Measurements from ENCODE around the gene KRTAP19-8. TPM values are rescaled to one million over a fixed set of nuclear protein-coding genes. Genes with fewer than 3 reads are reported as not detected.

Gene KRTAP19-8
- total RNA-seq, 1 donor from 2014 or later: not detected

- intact Hi-C loops (cut with micrococcal nuclease): no loop called here
Observed at GRCh38 chr21:31075848-31076247, 37.6 kb upstream of the KRTAP19-8 start.

GRCh38 chr21:31072533-31072932, 34.3 kb upstream of the KRTAP19-8 start:
- no peak for DNase-seq
- POLR2A ChIA-PET: no interaction called here
- ATAC-seq (ENCODE audit: low read depth): no peak
- Mint-ChIP-seq H3K27ac (no peak overlapping the region), H3K4me1 (no peaks in the 10 kb centered on the region), H3K36me3 (ENCODE audit: low read depth) (no peaks in the 10 kb centered on the region), H3K4me3 (no peak overlapping the region), H3K27me3 (peaks cover 3% of the 10 kb centered on the region), H3K9me3 (no peaks in the 10 kb centered on the region)
- CTCF ChIA-PET: no interaction called here
- TF ChIP-seq CTCF (IDR thresholded peaks at IDR 0.05): no peak
- intact Hi-C loops (cut with micrococcal nuclease): no loop called here

More at GRCh38 chr21:31075848-31076247, 37.6 kb upstream of the KRTAP19-8 start:
- H3K9me3 Mint-ChIP-seq: no peaks in the 10 kb centered on the region
- ChIA-PET POLR2A (no interaction called here), CTCF (no interaction called here)
- H3K4me1 Mint-ChIP-seq: no peaks in the 10 kb centered on the region
- no peak for ATAC-seq (ENCODE audit: low read depth)
- TF ChIP-seq CTCF (IDR thresholded peaks at IDR 0.05): no peak
- H3K4me3 Mint-ChIP-seq: no peak overlapping the region
- H3K27ac Mint-ChIP-seq: no peak overlapping the region
- no peak for DNase-seq
- no peaks in the 10 kb centered on the region for H3K36me3 Mint-ChIP-seq (ENCODE audit: low read depth)
- peaks cover 5% of the 10 kb centered on the region for H3K27me3 Mint-ChIP-seq

GRCh38 chr21:31064803-31065202, 26.5 kb upstream of the KRTAP19-8 start:
- no peaks in the 10 kb centered on the region for H3K9me3 Mint-ChIP-seq
- no peaks in the 10 kb centered on the region for H3K36me3 Mint-ChIP-seq (ENCODE audit: low read depth)
- TF ChIP-seq CTCF (IDR thresholded peaks at IDR 0.05): no peak
- ATAC-seq (ENCODE audit: low read depth) (no peak), DNase-seq (no peak)
- H3K4me3 Mint-ChIP-seq: no peak overlapping the region
- H3K27ac Mint-ChIP-seq: no peak overlapping the region
- no peaks in the 10 kb centered on the region for H3K27me3 Mint-ChIP-seq
- CTCF ChIA-PET: no interaction called here
- no peaks in the 10 kb centered on the region for H3K4me1 Mint-ChIP-seq
- intact Hi-C loops (cut with micrococcal nuclease): no loop called here
- POLR2A ChIA-PET: no interaction called here

GRCh38 chr21:31052489-31053142, 14.3 kb upstream of the KRTAP19-8 start:
- DNase-seq (no peak), ATAC-seq (ENCODE audit: low read depth) (no peak)
- H3K4me1 Mint-ChIP-seq: no peaks in the 10 kb centered on the region
- peaks cover 2% of the 10 kb centered on the region for H3K27me3 Mint-ChIP-seq
- peaks cover 5% of the 10 kb centered on the region for H3K9me3 Mint-ChIP-seq
- POLR2A ChIA-PET: no interaction called here
- intact Hi-C loops (cut with micrococcal nuclease): no loop called here
- no peak for TF ChIP-seq CTCF (IDR thresholded peaks at IDR 0.05)
- CTCF ChIA-PET: no interaction called here
- no peaks in the 10 kb centered on the region for H3K36me3 Mint-ChIP-seq (ENCODE audit: low read depth)
- H3K27ac Mint-ChIP-seq: no peak overlapping the region
- no peak overlapping the region for H3K4me3 Mint-ChIP-seq

GRCh38 chr21:31050577-31051157, 12.4 kb upstream of the KRTAP19-8 start:
- H3K27me3 Mint-ChIP-seq: peaks cover 2% of the 10 kb centered on the region
- H3K4me3 Mint-ChIP-seq: no peak overlapping the region
- no peaks in the 10 kb centered on the region for H3K9me3 Mint-ChIP-seq
- ChIA-PET CTCF (no interaction called here), POLR2A (no interaction called here)
- no peak for TF ChIP-seq CTCF (IDR thresholded peaks at IDR 0.05)
- H3K4me1 Mint-ChIP-seq: no peaks in the 10 kb centered on the region
- H3K36me3 Mint-ChIP-seq (ENCODE audit: low read depth): no peaks in the 10 kb centered on the region
- DNase-seq (no peak), ATAC-seq (ENCODE audit: low read depth) (no peak)
- intact Hi-C loops (cut with micrococcal nuclease): no loop called here
- no peak overlapping the region for H3K27ac Mint-ChIP-seq
